SK-N-MC (cell line): ENCODE results near the gene ATP13A2.

Source experiments
- EZH2 ChIP-seq: fragments of 200-600 bp; sonication (generic); IDR thresholded peaks from one replicate; pipeline ENCODE4 v1.6.1; 2017; ENCODE audit warnings: antibody characterized with exemption
- POLR2AphosphoS5 ChIP-seq: IDR thresholded peaks from 2 replicates; pipeline ENCODE4 v1.6.1; 2012; ENCODE audit warnings: mild to moderate bottlenecking, low read depth, low read length, borderline replicate concordance

DNA sequence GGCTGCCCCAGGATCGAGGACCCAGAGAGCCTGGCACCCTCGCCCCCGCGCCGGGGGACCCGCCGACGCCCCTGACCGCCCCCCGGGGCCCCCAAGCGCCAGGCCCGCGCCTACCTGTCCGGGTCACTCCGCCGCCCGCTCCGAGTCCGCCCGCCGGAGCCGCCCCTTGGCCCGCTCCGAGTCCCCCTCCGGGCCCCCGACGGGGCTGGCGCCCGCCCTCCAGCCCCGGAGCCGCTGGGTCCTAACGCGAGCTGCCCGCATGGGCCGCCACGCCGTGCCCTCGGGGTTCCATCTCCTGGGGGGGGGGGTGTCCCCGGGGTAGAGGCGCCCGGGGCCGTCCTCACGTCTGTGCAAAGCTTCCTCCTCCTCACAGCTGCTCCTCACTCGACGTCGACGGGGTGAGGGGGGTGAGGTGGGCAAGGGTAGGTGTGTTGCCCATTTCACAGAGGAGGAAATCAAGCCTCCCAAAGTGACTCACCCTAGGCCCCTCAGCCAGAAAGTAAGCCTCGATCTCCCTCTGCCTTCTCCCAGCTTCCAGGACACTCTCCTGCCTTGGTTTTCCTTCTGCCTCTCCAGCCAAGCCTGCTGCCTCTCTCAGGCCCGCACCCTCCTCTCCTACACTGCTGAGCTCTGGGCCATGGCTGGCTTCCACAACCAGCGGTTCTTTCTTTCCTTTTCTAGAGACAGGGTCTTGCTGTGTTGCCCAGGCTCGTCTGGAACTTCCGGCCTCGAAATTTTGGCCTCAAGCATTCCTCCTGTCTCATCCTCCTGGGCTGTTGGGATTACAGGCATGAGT is 31.1 kb downstream of the ATP13A2 start, which contains the start of gene MFAP2:
- no peak for TF ChIP-seq EZH2
- TF ChIP-seq POLR2AphosphoS5 = no peak
